GM23338 (cell line): ENCODE results near the gene SRRT. TPM values are rescaled to one million over a fixed set of nuclear protein-coding genes. Genes with fewer than 3 reads are reported as not detected.

Experiments used
- ATAC-seq: fragments of 200-7000 bp; cut with Tn5 transposase; 3 replicates; pipeline ENCODE4 v1.9.1; 2020
- DNase-seq: peaks from one replicate; pipeline ENCODE4 v3.0.0-alpha.2; 2015; ENCODE audit warnings: low spot score
- H2AFZ ChIP-seq: fragments of 200-600 bp; sonication (generic); 2 replicates; pipeline ENCODE4 v1.8.0; 2016; ENCODE audit warnings: antibody characterized with exemption, mild to moderate bottlenecking, moderate library complexity
- H3F3A ChIP-seq: fragments of 200-600 bp; sonication (generic); replicated peaks from 2 replicates; pipeline ENCODE4 v1.8.0; 2017; ENCODE audit warnings: antibody characterized with exemption, mixed run types, low read depth
- H3K27ac ChIP-seq: fragments of 200-600 bp; sonication (generic); 2 replicates; pipeline ENCODE4 v1.6.1; 2016; ENCODE audit warnings: low read depth
- H3K27me3 ChIP-seq: fragments of 200-600 bp; sonication (generic); 2 replicates; pipeline ENCODE4 v1.8.0; 2016; ENCODE audit warnings: mild to moderate bottlenecking, mixed run types, moderate library complexity; ENCODE audit not compliant: insufficient read depth
- H3K36me3 ChIP-seq: fragments of 200-600 bp; sonication (generic); 2 replicates; pipeline ENCODE4 v1.8.0; 2016; ENCODE audit warnings: mild to moderate bottlenecking; ENCODE audit not compliant: insufficient read depth
- H3K4me1 ChIP-seq: fragments of 200-600 bp; sonication (generic); 2 replicates; pipeline ENCODE4 v1.8.0; 2016; ENCODE audit warnings: mild to moderate bottlenecking, moderate library complexity; ENCODE audit not compliant: insufficient read depth
- H3K4me2 ChIP-seq: fragments of 200-600 bp; sonication (generic); 2 replicates; pipeline ENCODE4 v1.7.1; 2017; ENCODE audit warnings: mixed run types
- H3K4me3 ChIP-seq: fragments of 200-600 bp; sonication (generic); 2 replicates; pipeline ENCODE4 v1.6.1; 2016; ENCODE audit warnings: mixed run types
- H3K79me2 ChIP-seq: fragments of 200-600 bp; sonication (generic); replicated peaks from 2 replicates; pipeline ENCODE4 v1.8.0; 2017; ENCODE audit warnings: mild to moderate bottlenecking; ENCODE audit not compliant: insufficient read depth
- H3K9me2 ChIP-seq: fragments of 200-600 bp; sonication (generic); 2 replicates; pipeline ENCODE4 v1.8.0; 2017; ENCODE audit not compliant: insufficient read depth
- H4K20me1 ChIP-seq: fragments of 200-600 bp; sonication (generic); replicated peaks from 2 replicates; pipeline ENCODE4 v1.8.0; 2017; ENCODE audit warnings: mild to moderate bottlenecking; ENCODE audit not compliant: insufficient read depth
- H3K27ac Mint-ChIP-seq: 2 replicates; pipeline ENCODE4 v1.8.0; 2020; ENCODE audit warnings: inconsistent platforms, mild to moderate bottlenecking, moderate library complexity, mixed read lengths
- H3K27me3 Mint-ChIP-seq: 3 replicates; pipeline ENCODE4 v1.8.0; 2022; ENCODE audit warnings: low read depth, mild to moderate bottlenecking, moderate library complexity, mixed read lengths, inconsistent platforms; ENCODE audit not compliant: insufficient read depth, poor library complexity
- H3K36me3 Mint-ChIP-seq: 3 replicates; pipeline ENCODE4 v1.8.0; 2021; ENCODE audit warnings: low read depth, mild to moderate bottlenecking, inconsistent platforms, moderate library complexity, mixed read lengths
- H3K4me1 Mint-ChIP-seq: 3 replicates; pipeline ENCODE4 v1.8.0; 2020; ENCODE audit warnings: mild to moderate bottlenecking, inconsistent platforms, mixed read lengths
- H3K4me3 Mint-ChIP-seq: 3 replicates; pipeline ENCODE4 v1.8.0; 2021; ENCODE audit warnings: moderate library complexity, mild to moderate bottlenecking, inconsistent platforms, mixed read lengths
- H3K9me3 Mint-ChIP-seq: 3 replicates; pipeline ENCODE4 v1.8.0; 2020; ENCODE audit warnings: moderate library complexity, mild to moderate bottlenecking, inconsistent platforms, mixed read lengths
- CREB1 ChIP-seq: fragments of 250-450 bp; sonication (Bioruptor Pico); IDR thresholded peaks from 2 replicates; pipeline ENCODE4 v1.5.0; 2020; ENCODE audit warnings: low read depth, mild to moderate bottlenecking, moderate library complexity
- ETS1 ChIP-seq: IDR thresholded peaks from 2 replicates; pipeline ENCODE4 v1.6.1; 2016; ENCODE audit warnings: antibody characterized with exemption
- EZH2 ChIP-seq: fragments of 200-600 bp; sonication (generic); IDR thresholded peaks from one replicate; pipeline ENCODE4 v1.8.0; 2017; ENCODE audit warnings: antibody characterized with exemption, mild to moderate bottlenecking, low read depth; ENCODE audit not compliant: unreplicated experiment
- EZH2phosphoT487 ChIP-seq: fragments of 200-600 bp; sonication (generic); IDR thresholded peaks from one replicate; pipeline ENCODE4 v1.8.1; 2018; ENCODE audit warnings: antibody characterized with exemption; ENCODE audit not compliant: unreplicated experiment
- JUNB ChIP-seq: IDR thresholded peaks from one replicate; pipeline ENCODE4 v1.6.1; 2016; ENCODE audit warnings: antibody characterized with exemption; ENCODE audit not compliant: unreplicated experiment
- NANOG ChIP-seq: IDR thresholded peaks from 2 replicates; pipeline ENCODE4 v1.6.1; 2016; ENCODE audit warnings: antibody characterized with exemption, borderline replicate concordance
- POLR2AphosphoS5 ChIP-seq: IDR thresholded peaks from 2 replicates; pipeline ENCODE4 v1.6.1; 2016; ENCODE audit warnings: antibody characterized with exemption, low read depth
- STAT1 ChIP-seq: IDR thresholded peaks from one replicate; pipeline ENCODE4 v1.6.1; 2016; ENCODE audit warnings: antibody characterized with exemption; ENCODE audit not compliant: unreplicated experiment
- ZNF114 ChIP-seq: fragments of 250-450 bp; sonication (Bioruptor Pico); IDR thresholded peaks from 2 replicates; pipeline ENCODE4 v1.5.0; 2020; ENCODE audit warnings: mild to moderate bottlenecking, moderate library complexity
- ZNF331 ChIP-seq: fragments of 250-450 bp; sonication (Bioruptor Pico); IDR thresholded peaks from 2 replicates; pipeline ENCODE4 v1.5.0; 2020; ENCODE audit warnings: low read depth, mild to moderate bottlenecking, moderate library complexity
- polyA plus RNA-seq: library from polyadenylated mRNA; unstranded; fragments of >200 nt; fragmentation: Nextera tagmentation; extraction: Ambion mirVana; gene quantifications from 2 replicates; pipeline ENCODE4 v1.2.1, GENCODE V29; 2016
- total RNA-seq: library from RNA; depleted of rRNA; stranded (reverse); fragments of >200 nt; shearing (Covaris generic); gene quantifications from 2 replicates; pipeline ENCODE4 v1.2.3, GENCODE V29; 2014
- TF ChIP-seq, protein P1 (sequence below): fragments of 250-450 bp; sonication (Bioruptor Pico); IDR thresholded peaks from 2 replicates; pipeline ENCODE4 v1.5.0; 2020; ENCODE audit warnings: mild to moderate bottlenecking, moderate library complexity
- TF ChIP-seq, protein P2 (sequence below): IDR thresholded peaks from one replicate; pipeline ENCODE4 v1.6.1; 2018; ENCODE audit warnings: antibody characterized with exemption; ENCODE audit not compliant: unreplicated experiment
- TF ChIP-seq, protein P3 (sequence below), 2 experiments: fragments of 200-600 bp in 1 of 2; sonication (generic) in 1 of 2; conservative IDR thresholded peaks; 2 replicates each; pipeline versions ENCODE4 v1.5.1 to v1.6.1; 2016 to 2017; ENCODE audit warnings: antibody characterized with exemption in 2 of 2, low read depth in 2 of 2, mild to moderate bottlenecking in 2 of 2, moderate library complexity in 1 of 2

SRRT gene
- total and polyA plus RNA-seq, 2 experiments from 2014 or later, result 113 to 140 TPM

DNA sequence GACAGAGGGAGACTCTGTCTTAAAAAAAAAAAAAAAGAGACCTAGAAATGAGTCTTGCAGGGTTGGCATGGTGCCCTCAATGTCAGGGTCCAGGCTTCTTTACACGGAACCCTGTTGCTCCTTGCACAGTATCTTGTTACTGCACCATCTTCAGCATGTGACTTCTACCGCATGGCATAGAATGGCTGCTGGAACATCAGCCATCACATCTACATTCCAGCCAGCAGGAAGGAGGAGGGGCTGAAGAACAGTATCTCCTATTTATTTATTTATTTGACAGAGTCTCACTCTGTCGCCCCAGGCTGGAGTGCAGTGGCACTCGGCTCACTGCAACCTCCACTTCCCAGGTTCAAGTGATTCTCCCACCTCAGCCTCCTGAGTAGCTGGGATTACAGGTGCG lies 24.5 kb downstream of the SRRT start:
- Mint-ChIP-seq H3K4me3 (no peak overlapping the region), H3K36me3 (no peaks in the 10 kb centered on the region; the same call in 2 of the 3 replicates), H3K4me1 (peaks cover 6% of the 10 kb centered on the region), H3K27me3 (peaks cover 23% of the 10 kb centered on the region), H3K27ac (no peak overlapping the region), H3K9me3 (peaks cover 8% of the 10 kb centered on the region; the same call in 1 of the 3 replicates)
- Histone ChIP-seq H4K20me1 (no peaks in the 10 kb centered on the region; the same call in 1 of the 2 replicates), H3K4me2 (no peak overlapping the region), H3K9me2 (no peaks in the 10 kb centered on the region), H3K4me3 (no peak overlapping the region), H3K36me3 (no peaks in the 10 kb centered on the region), H3K4me1 (peaks cover 4% of the 10 kb centered on the region; the same call in 1 of the 2 replicates), H3F3A (peaks cover 5% of the 10 kb centered on the region; the same call in 1 of the 2 replicates), H3K27me3 (peaks cover 26% of the 10 kb centered on the region), H2AFZ (no peak overlapping the region), H3K27ac (no peak overlapping the region), H3K79me2 (no peaks in the 10 kb centered on the region)
- ATAC-seq (no peak), DNase-seq (no peak)
- TF ChIP-seq, protein P1, sequence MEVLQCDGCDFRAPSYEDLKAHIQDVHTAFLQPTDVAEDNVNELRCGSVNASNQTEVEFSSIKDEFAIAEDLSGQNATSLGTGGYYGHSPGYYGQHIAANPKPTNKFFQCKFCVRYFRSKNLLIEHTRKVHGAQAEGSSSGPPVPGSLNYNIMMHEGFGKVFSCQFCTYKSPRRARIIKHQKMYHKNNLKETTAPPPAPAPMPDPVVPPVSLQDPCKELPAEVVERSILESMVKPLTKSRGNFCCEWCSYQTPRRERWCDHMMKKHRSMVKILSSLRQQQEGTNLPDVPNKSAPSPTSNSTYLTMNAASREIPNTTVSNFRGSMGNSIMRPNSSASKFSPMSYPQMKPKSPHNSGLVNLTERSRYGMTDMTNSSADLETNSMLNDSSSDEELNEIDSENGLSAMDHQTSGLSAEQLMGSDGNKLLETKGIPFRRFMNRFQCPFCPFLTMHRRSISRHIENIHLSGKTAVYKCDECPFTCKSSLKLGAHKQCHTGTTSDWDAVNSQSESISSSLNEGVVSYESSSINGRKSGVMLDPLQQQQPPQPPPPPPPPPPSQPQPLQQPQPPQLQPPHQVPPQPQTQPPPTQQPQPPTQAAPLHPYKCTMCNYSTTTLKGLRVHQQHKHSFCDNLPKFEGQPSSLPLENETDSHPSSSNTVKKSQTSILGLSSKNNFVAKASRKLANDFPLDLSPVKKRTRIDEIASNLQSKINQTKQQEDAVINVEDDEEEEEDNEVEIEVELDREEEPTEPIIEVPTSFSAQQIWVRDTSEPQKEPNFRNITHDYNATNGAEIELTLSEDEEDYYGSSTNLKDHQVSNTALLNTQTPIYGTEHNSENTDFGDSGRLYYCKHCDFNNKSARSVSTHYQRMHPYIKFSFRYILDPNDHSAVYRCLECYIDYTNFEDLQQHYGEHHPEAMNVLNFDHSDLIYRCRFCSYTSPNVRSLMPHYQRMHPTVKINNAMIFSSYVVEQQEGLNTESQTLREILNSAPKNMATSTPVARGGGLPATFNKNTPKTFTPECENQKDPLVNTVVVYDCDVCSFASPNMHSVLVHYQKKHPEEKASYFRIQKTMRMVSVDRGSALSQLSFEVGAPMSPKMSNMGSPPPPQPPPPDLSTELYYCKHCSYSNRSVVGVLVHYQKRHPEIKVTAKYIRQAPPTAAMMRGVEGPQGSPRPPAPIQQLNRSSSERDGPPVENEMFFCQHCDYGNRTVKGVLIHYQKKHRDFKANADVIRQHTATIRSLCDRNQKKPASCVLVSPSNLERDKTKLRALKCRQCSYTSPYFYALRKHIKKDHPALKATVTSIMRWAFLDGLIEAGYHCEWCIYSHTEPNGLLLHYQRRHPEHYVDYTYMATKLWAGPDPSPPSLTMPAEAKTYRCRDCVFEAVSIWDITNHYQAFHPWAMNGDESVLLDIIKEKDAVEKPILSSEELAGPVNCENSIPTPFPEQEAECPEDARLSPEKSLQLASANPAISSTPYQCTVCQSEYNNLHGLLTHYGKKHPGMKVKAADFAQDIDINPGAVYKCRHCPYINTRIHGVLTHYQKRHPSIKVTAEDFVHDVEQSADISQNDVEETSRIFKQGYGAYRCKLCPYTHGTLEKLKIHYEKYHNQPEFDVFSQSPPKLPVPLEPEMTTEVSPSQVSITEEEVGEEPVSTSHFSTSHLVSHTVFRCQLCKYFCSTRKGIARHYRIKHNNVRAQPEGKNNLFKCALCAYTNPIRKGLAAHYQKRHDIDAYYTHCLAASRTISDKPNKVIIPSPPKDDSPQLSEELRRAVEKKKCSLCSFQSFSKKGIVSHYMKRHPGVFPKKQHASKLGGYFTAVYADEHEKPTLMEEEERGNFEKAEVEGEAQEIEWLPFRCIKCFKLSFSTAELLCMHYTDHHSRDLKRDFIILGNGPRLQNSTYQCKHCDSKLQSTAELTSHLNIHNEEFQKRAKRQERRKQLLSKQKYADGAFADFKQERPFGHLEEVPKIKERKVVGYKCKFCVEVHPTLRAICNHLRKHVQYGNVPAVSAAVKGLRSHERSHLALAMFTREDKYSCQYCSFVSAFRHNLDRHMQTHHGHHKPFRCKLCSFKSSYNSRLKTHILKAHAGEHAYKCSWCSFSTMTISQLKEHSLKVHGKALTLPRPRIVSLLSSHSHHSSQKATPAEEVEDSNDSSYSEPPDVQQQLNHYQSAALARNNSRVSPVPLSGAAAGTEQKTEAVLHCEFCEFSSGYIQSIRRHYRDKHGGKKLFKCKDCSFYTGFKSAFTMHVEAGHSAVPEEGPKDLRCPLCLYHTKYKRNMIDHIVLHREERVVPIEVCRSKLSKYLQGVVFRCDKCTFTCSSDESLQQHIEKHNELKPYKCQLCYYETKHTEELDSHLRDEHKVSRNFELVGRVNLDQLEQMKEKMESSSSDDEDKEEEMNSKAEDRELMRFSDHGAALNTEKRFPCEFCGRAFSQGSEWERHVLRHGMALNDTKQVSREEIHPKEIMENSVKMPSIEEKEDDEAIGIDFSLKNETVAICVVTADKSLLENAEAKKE, result no peak
- TF ChIP-seq, protein P2, sequence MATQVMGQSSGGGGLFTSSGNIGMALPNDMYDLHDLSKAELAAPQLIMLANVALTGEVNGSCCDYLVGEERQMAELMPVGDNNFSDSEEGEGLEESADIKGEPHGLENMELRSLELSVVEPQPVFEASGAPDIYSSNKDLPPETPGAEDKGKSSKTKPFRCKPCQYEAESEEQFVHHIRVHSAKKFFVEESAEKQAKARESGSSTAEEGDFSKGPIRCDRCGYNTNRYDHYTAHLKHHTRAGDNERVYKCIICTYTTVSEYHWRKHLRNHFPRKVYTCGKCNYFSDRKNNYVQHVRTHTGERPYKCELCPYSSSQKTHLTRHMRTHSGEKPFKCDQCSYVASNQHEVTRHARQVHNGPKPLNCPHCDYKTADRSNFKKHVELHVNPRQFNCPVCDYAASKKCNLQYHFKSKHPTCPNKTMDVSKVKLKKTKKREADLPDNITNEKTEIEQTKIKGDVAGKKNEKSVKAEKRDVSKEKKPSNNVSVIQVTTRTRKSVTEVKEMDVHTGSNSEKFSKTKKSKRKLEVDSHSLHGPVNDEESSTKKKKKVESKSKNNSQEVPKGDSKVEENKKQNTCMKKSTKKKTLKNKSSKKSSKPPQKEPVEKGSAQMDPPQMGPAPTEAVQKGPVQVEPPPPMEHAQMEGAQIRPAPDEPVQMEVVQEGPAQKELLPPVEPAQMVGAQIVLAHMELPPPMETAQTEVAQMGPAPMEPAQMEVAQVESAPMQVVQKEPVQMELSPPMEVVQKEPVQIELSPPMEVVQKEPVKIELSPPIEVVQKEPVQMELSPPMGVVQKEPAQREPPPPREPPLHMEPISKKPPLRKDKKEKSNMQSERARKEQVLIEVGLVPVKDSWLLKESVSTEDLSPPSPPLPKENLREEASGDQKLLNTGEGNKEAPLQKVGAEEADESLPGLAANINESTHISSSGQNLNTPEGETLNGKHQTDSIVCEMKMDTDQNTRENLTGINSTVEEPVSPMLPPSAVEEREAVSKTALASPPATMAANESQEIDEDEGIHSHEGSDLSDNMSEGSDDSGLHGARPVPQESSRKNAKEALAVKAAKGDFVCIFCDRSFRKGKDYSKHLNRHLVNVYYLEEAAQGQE, result no peak
- TF ChIP-seq STAT1 (no peak), CREB1 (no peak), EZH2phosphoT487 (no peak), ETS1 (no peak), ZNF114 (CRISPR knock-in tag) (no peak), POLR2AphosphoS5 (no peak), ZNF331 (CRISPR knock-in tag) (no peak), NANOG (no peak), EZH2 (no peak), JUNB (no peak)
- TF ChIP-seq, protein P3, sequence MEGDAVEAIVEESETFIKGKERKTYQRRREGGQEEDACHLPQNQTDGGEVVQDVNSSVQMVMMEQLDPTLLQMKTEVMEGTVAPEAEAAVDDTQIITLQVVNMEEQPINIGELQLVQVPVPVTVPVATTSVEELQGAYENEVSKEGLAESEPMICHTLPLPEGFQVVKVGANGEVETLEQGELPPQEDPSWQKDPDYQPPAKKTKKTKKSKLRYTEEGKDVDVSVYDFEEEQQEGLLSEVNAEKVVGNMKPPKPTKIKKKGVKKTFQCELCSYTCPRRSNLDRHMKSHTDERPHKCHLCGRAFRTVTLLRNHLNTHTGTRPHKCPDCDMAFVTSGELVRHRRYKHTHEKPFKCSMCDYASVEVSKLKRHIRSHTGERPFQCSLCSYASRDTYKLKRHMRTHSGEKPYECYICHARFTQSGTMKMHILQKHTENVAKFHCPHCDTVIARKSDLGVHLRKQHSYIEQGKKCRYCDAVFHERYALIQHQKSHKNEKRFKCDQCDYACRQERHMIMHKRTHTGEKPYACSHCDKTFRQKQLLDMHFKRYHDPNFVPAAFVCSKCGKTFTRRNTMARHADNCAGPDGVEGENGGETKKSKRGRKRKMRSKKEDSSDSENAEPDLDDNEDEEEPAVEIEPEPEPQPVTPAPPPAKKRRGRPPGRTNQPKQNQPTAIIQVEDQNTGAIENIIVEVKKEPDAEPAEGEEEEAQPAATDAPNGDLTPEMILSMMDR (conservative IDR thresholded peaks at IDR 0.05; ENCODE audit: low read depth in 2 of 2), result no peak
